MM.1S (cell line): ENCODE results near the gene FAHD1.

Source experiments
- DNase-seq: peaks from one replicate; pipeline ENCODE4 v3.0.0-alpha.2; 2015
- H2AFZ ChIP-seq: fragments of 300-600 bp; sonication (generic); 2 replicates; pipeline ENCODE4 v1.6.0; 2016; ENCODE audit warnings: antibody characterized with exemption, low read length
- H3F3A ChIP-seq: fragments of 300-600 bp; sonication (generic); 2 replicates; pipeline ENCODE4 v1.6.1; 2016; ENCODE audit warnings: mild to moderate bottlenecking, antibody characterized with exemption, low read length, moderate library complexity, mixed read lengths; ENCODE audit not compliant: insufficient read depth
- H3K27ac ChIP-seq: fragments of 300-600 bp; sonication (generic); 2 replicates; pipeline ENCODE4 v1.5.1; 2016; ENCODE audit warnings: mild to moderate bottlenecking, low read length
- H3K27me3 ChIP-seq: fragments of 300-600 bp; sonication (generic); replicated peaks from 2 replicates; pipeline ENCODE4 v1.6.0; 2016; ENCODE audit warnings: low read length; ENCODE audit not compliant: insufficient read depth
- H3K36me3 ChIP-seq: fragments of 300-600 bp; sonication (generic); replicated peaks from 2 replicates; pipeline ENCODE4 v1.6.1; 2016; ENCODE audit warnings: mild to moderate bottlenecking, low read length, mixed read lengths; ENCODE audit not compliant: insufficient read depth
- H3K4me1 ChIP-seq: fragments of 300-600 bp; sonication (generic); 2 replicates; pipeline ENCODE4 v1.6.1; 2016; ENCODE audit warnings: low read length, mixed read lengths
- H3K4me2 ChIP-seq: fragments of 300-600 bp; sonication (generic); 2 replicates; pipeline ENCODE4 v1.6.0; 2016; ENCODE audit warnings: low read depth, low read length
- H3K4me3 ChIP-seq: fragments of 300-600 bp; sonication (generic); 2 replicates; pipeline ENCODE4 v1.5.1; 2016; ENCODE audit warnings: low read length, mixed read lengths
- H3K79me2 ChIP-seq: fragments of 300-600 bp; sonication (generic); 2 replicates; pipeline ENCODE4 v1.6.1; 2016; ENCODE audit warnings: mixed run types, low read length, mixed read lengths
- H3K9ac ChIP-seq: fragments of 300-600 bp; sonication (generic); 2 replicates; pipeline ENCODE4 v1.6.1; 2016; ENCODE audit warnings: low read length, mixed read lengths
- H3K9me2 ChIP-seq: fragments of 300-600 bp; sonication (generic); replicated peaks from 2 replicates; pipeline ENCODE4 v1.6.1; 2016; ENCODE audit warnings: mild to moderate bottlenecking, low read length, mixed read lengths; ENCODE audit not compliant: insufficient read depth
- H3K9me3 ChIP-seq: fragments of 300-600 bp; sonication (generic); replicated peaks from 2 replicates; pipeline ENCODE4 v1.6.1; 2016; ENCODE audit warnings: mild to moderate bottlenecking, low read length, mixed read lengths; ENCODE audit not compliant: insufficient read depth
- H4K20me1 ChIP-seq: fragments of 300-600 bp; sonication (generic); 2 replicates; pipeline ENCODE4 v1.6.1; 2016; ENCODE audit warnings: mild to moderate bottlenecking, low read length, moderate library complexity, mixed read lengths; ENCODE audit not compliant: insufficient read depth
- CTCF ChIP-seq: fragments of 300-600 bp; sonication (generic); IDR thresholded peaks from 2 replicates; pipeline ENCODE4 v1.5.1; 2016; ENCODE audit warnings: antibody characterized with exemption, low read length, mixed read lengths
- EZH2 ChIP-seq: fragments of 300-600 bp; sonication (generic); optimal IDR thresholded peaks from 2 replicates; pipeline ENCODE3; 2017; ENCODE audit warnings: low read depth, mild to moderate bottlenecking, antibody characterized with exemption, low read length, mixed read lengths
- EZH2phosphoT487 ChIP-seq: fragments of 300-600 bp; sonication (generic); IDR thresholded peaks from 2 replicates; pipeline ENCODE4 v1.6.1; 2018; ENCODE audit warnings: antibody characterized with exemption, low read length

Gene FAHD1

GRCh38 chr16:1831186-1832075 lies 4.4 kb downstream of the FAHD1 start:
- H3K79me2 ChIP-seq, result peaks cover 24% of the 10 kb centered on the region
- H3F3A ChIP-seq, result no peaks in the 10 kb centered on the region
- no peaks in the 10 kb centered on the region for H3K9me3 ChIP-seq
- H2AFZ ChIP-seq, result no peak overlapping the region
- no peak overlapping the region for H3K4me3 ChIP-seq
- no peak overlapping the region for H3K9ac ChIP-seq
- TF ChIP-seq EZH2 (no peak), EZH2phosphoT487 (no peak), CTCF (no peak)
- H3K4me2 ChIP-seq, result no peak overlapping the region
- H3K4me1 ChIP-seq, result peaks cover 7% of the 10 kb centered on the region; the same call in 1 of the 2 replicates
- H3K27ac ChIP-seq, result no peak overlapping the region
- H4K20me1 ChIP-seq, result no peaks in the 10 kb centered on the region
- no peak for DNase-seq
- no peaks in the 10 kb centered on the region for H3K27me3 ChIP-seq
- H3K36me3 ChIP-seq, result no peaks in the 10 kb centered on the region
- no peaks in the 10 kb centered on the region for H3K9me2 ChIP-seq

- H3K27ac ChIP-seq, result no peak overlapping the region
- no peak for DNase-seq
- TF ChIP-seq CTCF, result no peak
- no peak for TF ChIP-seq EZH2phosphoT487
- TF ChIP-seq EZH2, result no peak
- no peak overlapping the region for H3K9ac ChIP-seq
- H3K9me3 ChIP-seq, result no peaks in the 10 kb centered on the region
- no peaks in the 10 kb centered on the region for H3F3A ChIP-seq
- no peaks in the 10 kb centered on the region for H3K9me2 ChIP-seq
- H3K79me2 ChIP-seq, result peaks cover 15% of the 10 kb centered on the region
- H3K4me3 ChIP-seq, result no peak overlapping the region
- H2AFZ ChIP-seq, result no peak overlapping the region
- no peaks in the 10 kb centered on the region for H3K27me3 ChIP-seq
- H3K4me1 ChIP-seq, result peaks cover 7% of the 10 kb centered on the region; the same call in 1 of the 2 replicates
- H3K4me2 ChIP-seq, result no peak overlapping the region
- H4K20me1 ChIP-seq, result no peaks in the 10 kb centered on the region
- no peaks in the 10 kb centered on the region for H3K36me3 ChIP-seq
Measured at GRCh38 chr16:1832838-1833454, 5.9 kb downstream of the FAHD1 start.

GRCh38 chr16:1834096-1834495 lies 7.1 kb downstream of the FAHD1 start:
- DNase-seq, result no peak
- H2AFZ ChIP-seq, result no peak overlapping the region

More at GRCh38 chr16:1834096-1834495, 7.1 kb downstream of the FAHD1 start:
- Histone ChIP-seq H3K79me2 (peaks cover 4% of the 10 kb centered on the region), H3K4me2 (no peak overlapping the region), H3K4me3 (no peak overlapping the region), H3K9me2 (no peaks in the 10 kb centered on the region), H3K4me1 (peaks cover 2% of the 10 kb centered on the region; the same call in 1 of the 2 replicates), H4K20me1 (no peaks in the 10 kb centered on the region), H3K9me3 (no peaks in the 10 kb centered on the region), H3K27me3 (no peaks in the 10 kb centered on the region), H3F3A (no peaks in the 10 kb centered on the region), H3K27ac (no peak overlapping the region), H3K9ac (no peak overlapping the region), H3K36me3 (no peaks in the 10 kb centered on the region)
- TF ChIP-seq EZH2phosphoT487, result no peak
- TF ChIP-seq EZH2, result no peak
- no peak for TF ChIP-seq CTCF
